HG03354 (cell line): ENCODE data around the gene GPR42.
"Not testable (repeated sequence)": the region's sequence is repeated elsewhere in the genome, so short reads cannot be mapped to it uniquely, and the experiment has no call there.

ENCODE experiments used
- ATAC-seq: cut with Tn5 transposase; IDR thresholded peaks from one replicate; pipeline ENCODE4 v1.9.1; 2021; ENCODE audit warnings: mild to moderate bottlenecking; ENCODE audit not compliant: unreplicated experiment, poor library complexity, severe bottlenecking

GPR42 gene

GRCh38 chr19:35389192-35389861 is 18.5 kb downstream of the GPR42 start:
- ATAC-seq, result no peak

- no peak for ATAC-seq
These were observed 22.2 kb downstream of the GPR42 start for GRCh38 chr19:35392742-35393715.

GRCh38 chr19:35395382-35396199 is 24.7 kb downstream of the GPR42 start:
- ATAC-seq, result no peak

- no peak for ATAC-seq
These were observed 25.5 kb downstream of the GPR42 start for GRCh38 chr19:35396240-35396885.

GRCh38 chr19:35397064-35397463 is 26.2 kb downstream of the GPR42 start:
- no peak for ATAC-seq

GRCh38 chr19:35398570-35398969 is 27.7 kb downstream of the GPR42 start:
- no peak for ATAC-seq

- no peak for ATAC-seq
These were observed 28.4 kb downstream of the GPR42 start for GRCh38 chr19:35399231-35399630.

- ATAC-seq, result no peak
These were observed 29.3 kb downstream of the GPR42 start for GRCh38 chr19:35399948-35400772.

GRCh38 chr19:35400773-35401100 is 29.9 kb downstream of the GPR42 start:
- no peak for ATAC-seq

- not testable (repeated sequence) for ATAC-seq
These were observed 30.5 kb downstream of the GPR42 start for GRCh38 chr19:35401416-35401815.

GRCh38 chr19:35403116-35403760 is 32.4 kb downstream of the GPR42 start:
- no peak for ATAC-seq

- no peak for ATAC-seq
These were observed 34.2 kb downstream of the GPR42 start for GRCh38 chr19:35404879-35405622.

- no peak for ATAC-seq
These were observed 36.8 kb downstream of the GPR42 start for GRCh38 chr19:35407619-35408018.

GRCh38 chr19:35408284-35409171 is 37.7 kb downstream of the GPR42 start:
- peak; percentile 80 for ATAC-seq

- no peak for ATAC-seq
These were observed 38.3 kb downstream of the GPR42 start for GRCh38 chr19:35409191-35409590.

GRCh38 chr19:35410487-35410886 is 39.6 kb downstream of the GPR42 start:
- no peak for ATAC-seq

- ATAC-seq, result no peak
These were observed 43.6 kb downstream of the GPR42 start for GRCh38 chr19:35414442-35414841.
